Stimulated activated CD8-positive, alpha-beta memory T cell treated with anti-CD3 and anti-CD28 coated beads, Interleukin-4, amount 100 ng/mL, for 48 hours (primary cell): ENCODE data around the gene OCRL.

Source experiments
- DNase-seq: peaks from one replicate; pipeline ENCODE4 v3.0.0-alpha.2; 2020

The OCRL gene

GRCh38 chrX:129540068-129540653 lies at the start of gene OCRL:
Gene OCRL (plus strand): TSS chrX:129540259. CDS start chrX:129540440, 181 bp downstream.
- DNase-seq: peak; percentile 65

GRCh38 chrX:129490330-129490729 lies 49.7 kb upstream of the OCRL start:
- no peak for DNase-seq

- no peak for DNase-seq
These were observed 46.4 kb upstream of the OCRL start for GRCh38 chrX:129493643-129494042.

GRCh38 chrX:129494887-129495286 lies 45.2 kb upstream of the OCRL start:
- DNase-seq: no peak

- DNase-seq: no peak
These were observed 44.2 kb upstream of the OCRL start for GRCh38 chrX:129495900-129496299.

GRCh38 chrX:129496625-129497024 lies 43.4 kb upstream of the OCRL start:
- no peak for DNase-seq

GRCh38 chrX:129497146-129497843 lies 42.8 kb upstream of the OCRL start:
- DNase-seq: no peak

GRCh38 chrX:129510331-129510730 lies 29.7 kb upstream of the OCRL start:
- DNase-seq: no peak

GRCh38 chrX:129511689-129512088 lies 28.4 kb upstream of the OCRL start:
- no peak for DNase-seq

- no peak for DNase-seq
These were observed 27.6 kb upstream of the OCRL start for GRCh38 chrX:129512409-129512808.

- no peak for DNase-seq
These were observed 23.7 kb upstream of the OCRL start for GRCh38 chrX:129516402-129516801.

GRCh38 chrX:129520151-129520550 lies 19.9 kb upstream of the OCRL start:
- DNase-seq: no peak

- DNase-seq: peak; percentile 22
These were observed 17.6 kb upstream of the OCRL start for GRCh38 chrX:129522184-129523078.

GRCh38 chrX:129523079-129523911 lies 16.8 kb upstream of the OCRL start, which contains the start of gene SMARCA1:
Gene SMARCA1 (minus strand): TSS chrX:129523490. CDS start chrX:129523370, 120 bp downstream.
- DNase-seq: peak; percentile 20

- DNase-seq: no peak
These were observed 15.7 kb upstream of the OCRL start for GRCh38 chrX:129524250-129524850.

- no peak for DNase-seq
These were observed 14.9 kb upstream of the OCRL start for GRCh38 chrX:129525162-129525561.

GRCh38 chrX:129525896-129526295 lies 14.2 kb upstream of the OCRL start:
- DNase-seq: no peak

GRCh38 chrX:129529685-129530281 lies 10.3 kb upstream of the OCRL start:
- no peak for DNase-seq

GRCh38 chrX:129530410-129530809 lies 9.6 kb upstream of the OCRL start:
- DNase-seq: no peak

GRCh38 chrX:129531132-129531531 lies 8.9 kb upstream of the OCRL start:
- DNase-seq: no peak

GRCh38 chrX:129534816-129535578 lies 5.1 kb upstream of the OCRL start:
- DNase-seq: no peak
